Loucy (cell line): ENCODE data around the gene TRIO.
A peak's percentile ranks its signal among the peaks of the same experiment; 100 is the strongest.

Experiments used
- H2AFZ ChIP-seq: fragments of 200-600 bp; sonication (generic); 2 replicates; pipeline ENCODE4 v1.6.0; 2016; ENCODE audit warnings: antibody characterized with exemption, mild to moderate bottlenecking, low read length, moderate library complexity
- H3F3A ChIP-seq: fragments of 200-600 bp; 2 replicates; pipeline ENCODE4 v1.6.0; 2016; ENCODE audit warnings: antibody characterized with exemption, low read depth, mild to moderate bottlenecking
- H3K27me3 ChIP-seq: fragments of 200-600 bp; sonication (generic); 2 replicates; pipeline ENCODE4 v1.6.1; 2014; ENCODE audit warnings: low read length, mild to moderate bottlenecking; ENCODE audit not compliant: insufficient read depth, poor library complexity, severe bottlenecking
- H3K36me3 ChIP-seq: fragments of 200-600 bp; sonication (generic); 2 replicates; pipeline ENCODE4 v1.6.1; 2016; ENCODE audit warnings: low read length; ENCODE audit not compliant: insufficient read depth
- H3K4me1 ChIP-seq: fragments of 200-600 bp; sonication (generic); 2 replicates; pipeline ENCODE4 v1.5.1; 2014; ENCODE audit warnings: low read length, mild to moderate bottlenecking; ENCODE audit not compliant: insufficient read depth, poor library complexity, severe bottlenecking
- H3K4me2 ChIP-seq: fragments of 200-600 bp; sonication (generic); 2 replicates; pipeline ENCODE4 v1.6.0; 2014; ENCODE audit warnings: antibody characterized with exemption, low read length, low read depth, mild to moderate bottlenecking; ENCODE audit not compliant: poor library complexity, severe bottlenecking
- H3K4me3 ChIP-seq: fragments of 200-600 bp; sonication (generic); 2 replicates; pipeline ENCODE4 v1.5.1; 2014; ENCODE audit warnings: low read length, mild to moderate bottlenecking, mixed read lengths; ENCODE audit not compliant: poor library complexity, severe bottlenecking
- H3K79me2 ChIP-seq: fragments of 200-600 bp; sonication (generic); 2 replicates; pipeline ENCODE4 v1.6.1; 2014; ENCODE audit warnings: low read length; ENCODE audit not compliant: insufficient read depth
- H3K9ac ChIP-seq: fragments of 200-600 bp; sonication (generic); 2 replicates; pipeline ENCODE4 v1.6.0; 2014; ENCODE audit warnings: mild to moderate bottlenecking, low read depth, low read length, moderate library complexity; ENCODE audit not compliant: poor library complexity, severe bottlenecking
- H3K9me2 ChIP-seq: fragments of 200-600 bp; sonication (generic); replicated peaks from 2 replicates; pipeline ENCODE4 v1.6.1; 2016; ENCODE audit warnings: low read depth, low read length, mixed read lengths
- H3K9me3 ChIP-seq: fragments of 200-600 bp; sonication (generic); 2 replicates; pipeline ENCODE4 v1.6.1; 2014; ENCODE audit warnings: mild to moderate bottlenecking, antibody characterized with exemption, low read length, low read depth; ENCODE audit not compliant: insufficient read depth
- H4K20me1 ChIP-seq: fragments of 200-600 bp; sonication (generic); 2 replicates; pipeline ENCODE4 v1.6.0; 2014; ENCODE audit warnings: antibody characterized with exemption, low read length, mild to moderate bottlenecking; ENCODE audit not compliant: insufficient read depth, poor library complexity, severe bottlenecking
- CTCF ChIP-seq: fragments of 200-600 bp; sonication (generic); conservative IDR thresholded peaks from 2 replicates; pipeline ENCODE4 v1.5.1; 2014; ENCODE audit warnings: mild to moderate bottlenecking, antibody characterized with exemption, low read length
- EZH2phosphoT487 ChIP-seq: fragments of 200-600 bp; IDR thresholded peaks from 2 replicates; pipeline ENCODE4 v1.6.1; 2018; ENCODE audit warnings: antibody characterized with exemption, mild to moderate bottlenecking, moderate library complexity, borderline replicate concordance

Gene TRIO

GRCh38 chr5:14504816-14505215, 361.7 kb downstream of the TRIO start:
- Histone ChIP-seq H3K79me2 (no peaks in the 10 kb centered on the region), H3K4me3 (no peak overlapping the region), H3F3A (no peaks in the 10 kb centered on the region), H3K9me3 (no peaks in the 10 kb centered on the region), H2AFZ (no peak overlapping the region), H3K9ac (no peak overlapping the region), H3K9me2 (no peaks in the 10 kb centered on the region), H3K36me3 (peaks cover 13% of the 10 kb centered on the region; the same call in 1 of the 2 replicates), H3K27me3 (no peaks in the 10 kb centered on the region), H3K4me2 (no peak overlapping the region), H3K4me1 (no peaks in the 10 kb centered on the region), H4K20me1 (no peaks in the 10 kb centered on the region)
- no peak for TF ChIP-seq CTCF
- no peak for TF ChIP-seq EZH2phosphoT487

GRCh38 chr5:14505310-14506139, 362.4 kb downstream of the TRIO start:
- Histone ChIP-seq H3K9me3 (no peaks in the 10 kb centered on the region), H3K27me3 (no peaks in the 10 kb centered on the region), H3K79me2 (no peaks in the 10 kb centered on the region), H2AFZ (no peak overlapping the region), H4K20me1 (no peaks in the 10 kb centered on the region), H3K4me3 (no peak overlapping the region), H3K9ac (no peak overlapping the region), H3K4me2 (no peak overlapping the region), H3K4me1 (no peaks in the 10 kb centered on the region), H3K9me2 (no peaks in the 10 kb centered on the region), H3F3A (no peaks in the 10 kb centered on the region), H3K36me3 (peaks cover 13% of the 10 kb centered on the region; the same call in 1 of the 2 replicates)
- TF ChIP-seq EZH2phosphoT487 (no peak), CTCF (peak; percentile 56)

GRCh38 chr5:14506140-14506538, 363.0 kb downstream of the TRIO start:
- TF ChIP-seq CTCF (no peak), EZH2phosphoT487 (no peak)
- H3K36me3 ChIP-seq = peaks cover 13% of the 10 kb centered on the region; the same call in 1 of the 2 replicates
- no peak overlapping the region for H2AFZ ChIP-seq
- no peaks in the 10 kb centered on the region for H3K27me3 ChIP-seq
- H3K4me3 ChIP-seq = no peak overlapping the region
- no peaks in the 10 kb centered on the region for H3K79me2 ChIP-seq
- no peaks in the 10 kb centered on the region for H3K9me2 ChIP-seq
- no peaks in the 10 kb centered on the region for H3F3A ChIP-seq
- H3K9me3 ChIP-seq = no peaks in the 10 kb centered on the region
- no peaks in the 10 kb centered on the region for H4K20me1 ChIP-seq
- no peaks in the 10 kb centered on the region for H3K4me1 ChIP-seq
- H3K9ac ChIP-seq = no peak overlapping the region
- H3K4me2 ChIP-seq = no peak overlapping the region
